Hematopoietic multipotent progenitor cell treated with erythropoietin and hydrocortisone succinate and interleukin-3 and kit ligand, for 15 days (in vitro differentiated cells): ENCODE data around the gene SIGLEC1.

Experiments
- DNase-seq: peaks from one replicate; pipeline ENCODE4 v3.0.0-alpha.2; 2015; ENCODE audit warnings: low spot score

SIGLEC1 gene

DNA sequence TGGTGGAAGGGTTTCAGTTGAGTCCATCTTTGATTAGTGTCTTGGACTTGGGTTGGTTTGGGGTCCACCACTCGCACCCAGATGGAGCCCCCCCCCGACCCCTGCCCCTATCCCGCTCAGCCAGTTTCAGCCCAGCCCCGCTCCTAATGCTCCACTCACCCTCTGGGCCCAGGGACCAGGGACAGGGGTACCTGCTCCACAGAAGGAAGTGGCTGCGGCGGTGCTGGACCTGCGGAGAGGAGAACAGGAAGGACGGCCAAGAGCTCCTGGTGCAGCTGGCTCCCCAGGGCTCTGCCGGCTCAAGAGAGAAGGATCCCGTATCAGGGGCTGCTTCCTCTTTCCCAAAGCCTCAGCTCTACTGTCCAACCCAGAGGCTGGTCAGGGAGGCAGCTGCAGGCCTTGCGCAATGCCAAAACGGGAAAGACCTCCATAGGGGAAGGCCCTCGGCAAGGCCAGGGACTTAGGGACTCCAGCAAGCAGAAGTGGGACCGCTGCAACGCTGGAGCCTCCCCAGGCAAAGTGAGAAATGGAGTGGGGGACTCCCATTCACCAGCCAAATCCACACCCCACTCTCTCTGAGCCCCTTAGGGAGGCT, at the start of gene SIGLEC1:
Gene SIGLEC1, minus strand, starts transcription at position 322 of the 595 bp plus-strand sequence. CDS start 5,472 bp downstream, outside the sequence.
- DNase-seq = no peak

DNA sequence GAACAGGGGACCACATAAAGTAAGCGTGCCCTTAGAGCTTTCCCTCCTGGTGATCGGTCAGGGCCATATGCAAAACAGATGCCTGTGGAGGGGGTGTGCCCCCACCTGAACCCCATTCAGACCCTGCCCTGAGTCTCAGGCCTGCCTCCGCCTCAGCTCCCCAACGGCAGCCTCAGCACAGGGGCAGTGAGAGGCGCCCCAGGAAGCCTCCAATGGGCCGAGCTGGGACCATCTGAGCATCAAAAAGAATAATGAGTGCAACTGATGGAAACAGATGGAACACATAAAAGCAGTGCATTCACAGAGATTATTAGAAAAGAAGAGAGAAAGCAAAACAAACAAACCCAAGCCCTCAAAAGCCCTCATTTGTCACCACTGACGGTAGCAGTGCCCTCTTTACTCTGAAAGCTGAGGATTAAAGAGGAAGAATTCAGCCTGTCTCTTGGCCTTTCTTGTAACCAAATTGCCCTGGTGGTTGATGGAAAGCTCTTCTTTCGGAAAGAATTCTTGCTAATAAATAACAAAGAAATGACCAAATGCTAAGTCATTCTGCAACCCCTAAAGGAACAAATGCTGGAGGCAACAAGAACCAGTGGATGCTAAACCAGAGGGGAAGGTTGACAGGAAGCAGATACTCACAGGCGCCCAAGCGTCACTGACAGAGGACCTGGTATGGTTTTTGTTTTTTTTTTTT, 48.4 kb upstream of the SIGLEC1 start:
- no peak for DNase-seq

DNA sequence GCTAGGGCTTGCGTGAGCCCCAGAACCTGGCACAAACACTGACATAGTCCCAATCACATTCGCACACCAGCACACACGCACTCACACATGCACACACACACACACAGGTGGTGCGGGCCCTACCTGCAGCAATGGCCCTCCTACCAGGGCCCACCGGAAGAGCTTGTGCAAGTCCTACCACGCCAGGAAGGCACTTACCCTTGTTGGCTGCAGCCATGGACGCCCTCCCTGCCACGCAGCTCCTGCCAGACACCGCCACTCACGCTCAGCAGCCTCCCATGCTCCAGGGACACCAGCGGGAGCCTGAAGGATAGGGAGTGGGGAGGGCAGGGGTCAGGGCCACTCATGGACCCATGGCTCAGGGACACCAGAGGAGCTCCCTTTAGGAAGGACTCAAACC, 47.5 kb upstream of the SIGLEC1 start:
- no peak for DNase-seq

DNA sequence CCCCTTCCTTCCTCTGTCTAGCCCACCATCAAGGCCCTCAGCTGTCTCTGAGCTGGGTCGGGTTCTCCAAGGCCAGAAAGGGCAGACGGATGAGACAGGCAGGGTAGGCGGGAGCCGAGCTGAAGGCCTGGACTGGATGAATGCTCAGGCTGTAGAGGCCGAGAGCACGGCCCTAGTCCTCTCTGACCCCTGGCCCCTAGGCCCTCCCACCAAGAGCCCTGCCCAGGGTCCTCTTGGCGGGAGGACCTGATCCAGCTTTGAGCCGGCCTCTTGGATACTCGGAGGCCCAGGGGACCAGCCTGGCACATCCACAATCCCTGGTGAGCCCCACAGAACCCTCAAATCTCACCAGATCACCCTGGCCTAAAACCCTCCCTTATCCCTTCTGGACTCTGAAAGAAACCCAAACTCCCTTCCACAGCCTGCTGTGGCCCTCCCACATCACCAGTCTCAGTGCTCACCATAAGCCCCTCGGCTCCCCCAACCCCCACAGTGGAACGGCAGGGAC, 47.0 kb upstream of the SIGLEC1 start:
- DNase-seq = no peak

DNA sequence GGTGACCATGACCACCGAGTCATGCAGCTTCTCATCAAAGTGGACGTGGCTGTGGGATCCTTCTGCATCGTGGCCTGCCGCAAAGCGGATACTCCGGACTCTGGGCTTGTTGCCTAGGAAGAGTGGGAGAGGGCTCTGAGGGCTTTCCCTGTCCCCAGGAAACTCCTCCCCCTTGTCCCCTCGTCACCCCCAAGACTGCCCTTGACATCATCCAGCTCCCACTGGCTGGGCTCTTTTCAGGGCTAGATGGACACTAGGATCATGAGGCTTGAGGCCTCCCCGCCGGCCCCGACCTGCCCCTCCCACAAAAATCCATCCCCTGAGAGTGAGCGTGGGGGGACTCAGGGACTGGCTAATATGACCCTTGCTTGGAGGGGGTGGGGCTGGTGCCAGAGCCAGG, 46.2 kb upstream of the SIGLEC1 start:
- DNase-seq = no peak

DNA sequence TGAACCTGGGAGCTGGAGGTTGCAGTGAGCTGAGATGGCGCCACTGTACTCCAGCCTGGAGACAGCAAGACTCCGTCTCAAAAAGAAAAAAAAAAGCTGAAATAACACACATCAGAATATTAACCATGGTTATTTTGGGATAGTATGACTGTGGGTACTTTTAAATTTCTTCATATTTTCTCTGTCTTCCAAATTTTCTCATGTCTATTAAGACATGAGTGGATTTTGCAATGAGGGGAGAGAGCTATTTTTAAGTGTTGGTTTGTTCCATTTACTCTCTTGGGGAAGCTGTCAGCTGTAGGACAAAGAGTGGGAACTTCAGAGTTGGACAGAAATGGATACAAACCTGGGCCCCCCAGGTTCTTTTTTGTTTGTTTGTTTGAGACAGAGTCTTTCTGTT, 44.9 kb upstream of the SIGLEC1 start:
- DNase-seq = no peak

DNA sequence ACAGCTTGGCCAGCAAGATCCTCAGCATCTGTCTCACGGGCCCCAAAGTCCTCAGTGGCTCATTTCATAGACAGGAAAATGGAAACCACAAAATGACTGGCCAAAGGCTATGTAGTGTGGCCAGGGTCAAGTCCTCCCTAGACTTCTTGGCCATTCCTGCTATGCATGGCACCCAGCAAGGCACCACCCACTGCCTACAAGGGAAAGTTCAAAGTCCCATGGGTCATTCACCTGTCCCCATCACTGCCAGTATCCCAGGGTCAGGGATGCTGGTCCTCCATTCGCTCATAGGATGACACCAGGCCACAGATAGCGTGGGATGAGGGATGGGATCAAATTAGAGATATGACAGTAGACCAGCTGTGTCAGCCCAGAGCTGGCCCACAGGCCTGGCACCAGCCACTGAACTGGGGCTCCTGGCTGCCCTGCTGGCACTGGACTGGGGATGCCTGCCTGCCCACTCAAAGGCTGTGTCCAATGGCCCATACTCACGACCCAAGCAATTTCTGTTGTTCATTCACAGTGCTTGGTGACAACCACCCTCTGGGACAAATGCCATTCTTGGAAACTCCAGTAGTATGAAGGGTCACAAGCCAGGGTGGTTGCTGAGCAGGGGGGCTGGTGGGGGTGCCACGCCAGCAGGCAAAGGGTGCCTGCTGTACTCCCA, 43.5 kb upstream of the SIGLEC1 start:
- no peak for DNase-seq

DNA sequence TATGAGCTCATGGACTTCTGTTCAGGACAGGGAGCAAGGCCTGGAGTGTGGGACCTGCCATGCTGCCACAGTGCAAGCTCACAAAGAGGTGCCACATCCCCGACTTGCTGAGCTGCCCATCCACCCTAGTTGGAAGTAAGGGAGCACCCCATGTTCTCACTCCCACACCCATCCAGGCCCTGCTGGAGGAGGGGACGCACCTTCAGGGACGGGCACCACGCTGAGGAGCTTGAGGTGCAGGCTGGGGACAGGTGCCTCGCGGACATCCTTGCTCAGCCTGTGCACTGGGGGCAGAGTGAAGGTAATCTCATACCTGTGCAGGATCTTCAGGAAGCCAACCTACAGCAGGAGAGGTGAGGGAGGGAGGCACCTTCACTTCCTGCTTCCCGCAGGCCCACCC, 42.9 kb upstream of the SIGLEC1 start:
- no peak for DNase-seq

DNA sequence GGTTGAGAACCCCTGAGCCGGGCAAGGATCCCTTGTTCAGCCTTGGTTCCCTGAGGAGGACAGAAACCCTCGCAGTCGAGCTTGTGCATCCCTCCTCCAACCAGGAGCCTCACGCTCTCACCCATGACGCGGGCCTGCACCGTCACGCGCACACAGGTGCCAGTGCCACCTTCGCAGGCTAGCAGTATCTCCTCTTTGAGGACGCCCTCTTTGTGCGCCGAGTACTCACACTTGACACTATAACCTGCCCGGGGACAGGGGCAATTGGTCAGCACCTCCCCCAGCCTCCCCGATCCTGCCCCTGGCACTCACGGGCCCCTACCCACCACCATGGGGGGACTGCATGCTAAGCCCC, 41.9 kb upstream of the SIGLEC1 start:
- DNase-seq = no peak

DNA sequence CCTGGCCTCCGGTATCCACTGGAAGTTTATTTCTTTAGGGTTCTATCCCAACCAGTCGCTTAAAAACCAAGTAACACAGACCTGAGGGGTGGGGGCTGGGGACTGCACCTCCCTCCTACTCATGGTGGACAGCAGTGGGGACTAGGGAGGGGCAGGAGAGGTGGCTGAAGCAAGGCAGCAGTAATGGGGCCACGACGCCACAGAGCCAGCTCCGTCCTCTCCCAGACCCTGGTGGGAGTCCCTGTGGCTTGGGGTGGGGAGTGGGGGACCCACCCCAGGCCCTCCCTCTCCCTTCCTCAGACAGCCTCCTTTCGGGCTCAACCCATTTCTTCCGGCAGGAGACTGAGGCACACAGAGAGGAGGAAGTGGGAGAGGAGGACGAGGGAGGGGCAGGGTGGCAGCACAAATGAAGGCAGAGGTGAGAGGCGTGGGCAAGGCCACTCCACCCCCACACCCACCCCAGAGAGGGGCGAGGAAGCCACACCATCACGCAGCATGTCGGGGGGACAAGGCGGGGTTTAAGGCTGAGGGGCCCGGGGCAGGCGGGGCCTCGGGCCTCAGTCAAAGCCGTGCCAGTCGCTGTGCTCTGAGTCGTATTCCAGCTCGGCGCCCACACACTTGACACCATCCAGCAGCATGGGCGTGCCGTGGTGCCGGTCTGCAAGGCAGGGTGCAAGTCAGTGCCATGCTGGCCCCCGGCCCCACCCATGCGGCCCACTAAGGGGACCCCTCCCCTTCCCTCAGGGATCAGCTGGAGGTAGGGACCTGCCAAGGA, 41.3 kb upstream of the SIGLEC1 start:
- no peak for DNase-seq

DNA sequence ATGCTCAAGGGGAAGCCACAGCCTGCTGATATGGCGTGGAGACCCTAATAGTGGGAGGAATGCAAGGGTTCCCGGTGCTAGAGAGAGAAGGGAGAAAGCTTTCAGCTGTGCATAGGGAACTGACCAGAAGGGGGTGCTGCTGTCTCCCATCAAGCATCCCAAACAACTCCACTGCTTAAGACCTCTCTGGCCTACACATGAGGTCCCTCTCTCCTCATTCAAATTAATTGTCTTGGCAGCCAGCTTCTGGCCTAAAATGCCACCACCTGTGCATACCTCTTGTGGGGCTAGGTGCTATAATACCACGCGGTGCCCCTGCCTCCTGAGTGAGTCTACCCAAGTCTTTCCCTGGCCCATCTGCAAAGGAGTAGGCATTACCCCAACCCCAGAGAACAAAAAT, 40.7 kb upstream of the SIGLEC1 start:
- peak; percentile 79 for DNase-seq

DNA sequence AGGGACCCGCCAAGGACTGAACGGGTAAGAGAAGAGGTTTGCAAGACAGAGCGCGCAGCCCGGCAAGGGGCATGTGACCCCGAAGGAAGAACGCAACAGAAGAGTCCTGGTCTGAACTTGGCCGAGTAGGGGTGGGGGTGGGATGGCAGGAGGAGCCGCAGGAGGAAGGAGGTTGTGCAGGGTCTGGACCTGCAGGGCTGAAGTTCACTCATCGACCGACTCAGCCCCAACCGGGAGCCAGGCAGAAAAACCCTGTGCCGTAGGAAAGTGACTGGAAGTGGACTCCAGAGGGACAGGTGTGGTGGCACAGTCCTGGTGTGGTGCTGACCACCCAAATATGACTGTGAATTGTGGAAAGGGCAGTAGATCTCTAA, 40.0 kb upstream of the SIGLEC1 start:
- DNase-seq = no peak

DNA sequence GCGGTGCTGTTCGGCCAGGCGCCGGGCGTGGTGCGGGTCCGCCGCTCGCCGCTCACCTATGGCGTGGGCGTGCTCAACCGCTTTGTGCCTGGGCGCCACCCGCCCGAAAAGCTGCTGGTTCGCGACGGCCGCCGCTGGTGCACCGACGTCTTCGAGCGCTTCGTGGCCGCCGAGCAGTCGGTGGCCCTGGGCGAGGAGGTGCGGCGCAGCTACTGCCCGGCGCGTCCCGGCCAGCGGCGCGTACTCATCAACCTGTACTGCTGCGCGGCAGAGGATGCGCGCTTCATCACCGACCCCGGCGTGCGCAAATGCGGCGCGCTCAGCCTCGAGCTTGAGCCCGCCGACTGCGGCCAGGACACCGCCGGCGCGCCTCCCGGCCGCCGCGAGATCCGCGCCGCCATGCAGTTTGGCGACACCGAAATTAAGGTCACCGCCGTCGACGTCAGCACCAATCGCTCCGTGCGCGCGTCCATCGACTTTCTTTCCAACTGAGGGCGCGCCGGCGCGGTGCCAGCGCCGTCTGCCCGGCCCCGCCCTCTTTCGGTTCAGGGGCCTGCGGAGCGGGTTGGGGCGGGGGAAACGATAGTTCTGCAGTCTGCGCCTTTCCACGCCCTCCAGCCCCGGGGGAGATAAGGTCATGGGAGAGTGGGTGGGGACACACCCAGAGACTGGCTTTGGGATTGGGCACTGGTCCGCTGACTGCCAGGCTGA, 39.4 kb upstream of the SIGLEC1 start:
- peak; percentile 88 for DNase-seq

DNA sequence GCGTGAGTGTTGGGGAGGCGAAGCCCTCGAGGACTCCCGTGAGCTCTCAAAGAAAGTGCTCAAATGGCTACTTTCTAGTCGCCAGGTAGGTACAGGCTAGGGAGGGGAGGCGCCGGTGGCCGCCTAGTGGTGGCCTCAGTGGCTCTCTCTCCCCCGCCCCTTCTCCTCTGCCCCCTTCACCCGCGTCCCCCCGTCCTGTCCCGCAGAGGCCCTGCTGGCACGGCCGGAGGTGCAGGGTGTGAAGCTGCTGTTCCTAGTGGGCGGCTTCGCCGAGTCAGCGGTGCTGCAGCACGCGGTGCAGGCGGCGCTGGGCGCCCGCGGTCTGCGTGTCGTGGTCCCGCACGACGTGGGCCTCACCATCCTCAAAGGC, 38.9 kb upstream of the SIGLEC1 start:
- no peak for DNase-seq

DNA sequence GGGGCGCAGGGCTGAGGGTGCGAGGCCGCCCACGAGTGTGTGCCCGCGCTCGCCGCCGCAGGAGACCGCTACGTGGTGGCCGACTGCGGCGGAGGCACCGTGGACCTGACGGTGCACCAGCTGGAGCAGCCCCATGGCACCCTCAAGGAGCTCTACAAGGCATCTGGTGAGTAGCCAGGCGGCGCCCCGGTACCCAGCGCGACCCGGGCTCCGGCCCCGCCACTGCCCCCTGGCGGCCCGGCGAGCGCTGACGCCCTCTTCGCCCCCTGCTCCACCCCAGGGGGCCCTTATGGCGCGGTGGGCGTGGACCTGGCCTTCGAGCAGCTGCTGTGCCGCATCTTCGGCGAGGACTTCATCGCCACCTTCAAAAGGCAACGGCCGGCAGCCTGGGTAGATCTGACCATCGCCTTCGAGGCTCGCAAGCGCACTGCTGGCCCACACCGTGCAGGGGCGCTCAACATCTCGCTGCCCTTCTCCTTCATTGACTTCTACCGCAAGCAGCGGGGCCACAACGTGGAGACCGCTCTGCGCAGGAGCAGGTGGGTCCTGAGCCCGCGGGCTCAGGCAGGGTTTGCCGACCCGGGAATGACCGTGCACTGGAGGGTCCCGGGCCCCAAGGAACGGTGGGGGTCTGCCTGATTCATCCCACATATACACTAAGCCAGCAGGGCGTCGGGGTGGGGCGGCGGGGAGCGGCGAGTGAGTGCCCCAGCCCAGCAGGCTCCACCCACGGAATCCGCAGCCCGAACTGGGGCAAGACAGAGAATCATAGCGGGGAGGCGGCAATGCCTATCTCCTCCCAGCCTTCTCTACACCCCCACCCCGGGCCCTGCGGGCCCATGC, 37.5 kb upstream of the SIGLEC1 start:
- DNase-seq = peak; percentile 51

DNA sequence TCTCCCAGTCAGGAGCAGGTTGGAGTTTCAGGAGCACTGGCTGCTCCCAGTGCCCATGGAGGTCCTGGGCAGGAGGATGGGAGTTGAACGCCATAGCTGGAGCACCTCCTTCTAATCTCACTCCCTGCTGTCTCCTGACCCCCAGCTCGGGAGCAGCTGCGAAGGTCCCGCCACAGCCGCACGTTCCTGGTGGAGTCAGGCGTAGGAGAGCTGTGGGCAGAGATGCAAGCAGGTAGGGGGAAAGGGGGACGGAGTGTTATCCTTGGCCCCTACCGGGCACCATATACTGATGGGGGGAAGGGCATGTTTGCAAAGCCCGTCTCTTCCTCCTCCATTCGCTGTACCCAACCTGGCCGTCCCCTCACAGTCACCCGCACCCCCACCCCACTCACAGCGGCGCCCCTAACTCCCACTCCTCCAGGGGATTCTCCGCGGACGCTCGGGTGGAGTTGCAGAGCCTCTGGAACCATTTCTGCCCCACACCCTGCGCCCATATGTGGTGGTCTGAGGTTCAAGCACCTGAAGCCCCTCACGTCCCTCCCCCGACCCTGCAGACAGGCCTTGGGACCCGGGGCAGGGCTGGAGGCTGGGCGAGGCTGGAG, 36.8 kb upstream of the SIGLEC1 start:
- DNase-seq = no peak

DNA sequence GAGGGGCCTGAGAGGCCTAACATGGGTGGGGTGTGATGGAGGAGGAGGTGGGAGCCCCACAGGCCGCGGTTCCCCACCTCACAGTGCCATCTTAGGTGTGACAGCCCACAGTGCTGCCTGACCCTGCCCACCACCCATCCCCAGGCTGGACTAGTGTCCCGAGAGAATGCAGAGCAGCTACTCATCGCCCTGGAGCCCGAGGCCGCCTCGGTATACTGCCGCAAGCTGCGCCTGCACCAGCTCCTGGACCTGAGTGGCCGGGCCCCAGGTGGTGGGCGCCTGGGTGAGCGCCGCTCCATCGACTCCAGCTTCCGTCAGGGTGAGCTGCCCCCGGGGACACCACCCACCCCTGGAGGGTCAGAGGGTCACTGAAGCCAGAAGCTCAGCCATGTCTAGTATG, 35.7 kb upstream of the SIGLEC1 start:
- DNase-seq = no peak

DNA sequence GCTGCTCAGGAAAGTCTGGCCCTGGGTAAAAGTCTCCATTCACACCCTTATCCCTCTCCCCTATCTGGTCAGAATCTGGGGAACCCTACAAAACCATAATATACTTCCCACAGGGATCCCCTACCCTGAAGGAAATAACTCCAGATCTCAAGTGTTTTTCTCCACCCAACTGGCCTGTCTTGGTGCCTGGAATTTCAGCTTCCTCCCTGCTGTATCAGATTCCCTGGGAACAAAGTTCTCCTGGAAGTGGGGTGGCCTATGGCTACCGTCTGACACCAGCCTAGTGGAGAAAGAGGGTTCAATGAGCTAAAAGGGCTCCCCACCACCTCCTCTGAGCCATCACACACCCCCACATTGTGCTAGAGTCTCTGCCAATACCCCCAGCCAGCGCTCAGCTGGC, 35.1 kb upstream of the SIGLEC1 start:
- no peak for DNase-seq

DNA sequence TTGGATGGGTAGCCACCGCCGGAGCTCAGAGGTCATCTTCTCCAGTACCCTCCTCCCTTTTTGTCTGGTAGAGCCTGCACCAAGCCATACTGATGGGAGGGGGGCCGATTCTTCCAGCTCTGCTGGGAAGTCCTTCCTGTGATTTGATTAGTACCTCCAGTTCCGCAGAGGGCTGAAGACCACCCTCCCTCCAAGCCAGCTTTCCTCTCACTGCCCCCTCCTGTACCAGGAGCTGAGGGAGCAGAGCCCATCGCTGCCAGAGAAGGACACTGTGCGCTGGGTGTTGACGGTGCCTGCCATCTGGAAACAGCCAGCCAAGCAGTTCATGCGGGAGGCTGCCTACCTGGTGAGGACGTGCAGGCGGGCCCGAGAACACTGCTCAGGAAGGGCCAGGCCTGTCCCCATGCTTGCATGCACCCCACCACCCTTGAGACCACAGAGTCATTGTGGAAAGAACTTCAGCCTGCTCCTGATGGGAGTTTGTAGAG, 33.3 kb upstream of the SIGLEC1 start:
- DNase-seq = no peak

DNA sequence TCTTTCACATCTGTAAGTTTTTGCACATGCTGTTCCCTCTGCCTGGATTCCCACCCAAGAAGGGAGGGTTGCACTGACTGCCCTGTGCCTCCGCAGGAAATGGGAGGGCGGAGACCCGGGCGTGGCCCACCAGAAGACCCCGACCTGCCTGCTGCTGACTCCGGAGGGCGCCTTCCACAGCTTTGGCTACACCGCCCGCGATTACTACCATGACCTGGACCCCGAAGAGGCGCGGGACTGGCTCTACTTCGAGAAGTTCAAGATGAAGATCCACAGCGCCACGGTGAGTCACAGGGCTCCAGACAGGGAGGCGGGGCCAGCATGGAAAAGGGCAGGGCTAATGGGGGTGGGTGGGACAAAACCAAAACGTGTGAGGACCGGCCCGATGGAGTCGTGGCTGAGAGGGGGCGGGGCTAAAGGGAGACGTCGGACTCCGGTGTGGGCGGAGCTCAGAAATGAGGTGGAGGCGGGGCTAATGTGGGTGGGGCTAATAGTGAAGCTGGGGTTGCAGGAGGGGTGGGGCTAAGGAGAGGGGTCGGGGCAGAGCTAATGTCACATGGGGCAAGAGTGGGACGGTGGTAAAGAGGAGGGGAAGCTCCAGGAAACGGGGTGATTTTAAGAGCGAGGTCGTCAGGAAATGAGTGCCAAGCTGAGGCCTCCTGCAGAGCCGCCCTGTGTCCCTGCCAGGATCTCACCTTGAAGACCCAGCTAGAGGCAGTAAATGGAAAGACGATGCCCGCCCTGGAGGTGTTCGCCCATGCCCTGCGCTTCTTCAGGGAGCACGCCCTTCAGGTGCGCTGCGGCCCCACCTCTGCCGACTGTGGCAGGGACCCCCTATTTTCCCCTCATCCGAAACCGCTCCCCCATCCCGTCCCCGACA, 32.6 kb upstream of the SIGLEC1 start:
- DNase-seq = peak; percentile 86
